Amygdala (tissue), 56 donors: Measurements from ENCODE around the gene CRHR2.

Experiments
- DNase-seq, 56 donors: peaks; one replicate each; lab custom pipeline; 2025; lab: John Stamatoyannopoulos, UW

CRHR2 gene

DNA sequence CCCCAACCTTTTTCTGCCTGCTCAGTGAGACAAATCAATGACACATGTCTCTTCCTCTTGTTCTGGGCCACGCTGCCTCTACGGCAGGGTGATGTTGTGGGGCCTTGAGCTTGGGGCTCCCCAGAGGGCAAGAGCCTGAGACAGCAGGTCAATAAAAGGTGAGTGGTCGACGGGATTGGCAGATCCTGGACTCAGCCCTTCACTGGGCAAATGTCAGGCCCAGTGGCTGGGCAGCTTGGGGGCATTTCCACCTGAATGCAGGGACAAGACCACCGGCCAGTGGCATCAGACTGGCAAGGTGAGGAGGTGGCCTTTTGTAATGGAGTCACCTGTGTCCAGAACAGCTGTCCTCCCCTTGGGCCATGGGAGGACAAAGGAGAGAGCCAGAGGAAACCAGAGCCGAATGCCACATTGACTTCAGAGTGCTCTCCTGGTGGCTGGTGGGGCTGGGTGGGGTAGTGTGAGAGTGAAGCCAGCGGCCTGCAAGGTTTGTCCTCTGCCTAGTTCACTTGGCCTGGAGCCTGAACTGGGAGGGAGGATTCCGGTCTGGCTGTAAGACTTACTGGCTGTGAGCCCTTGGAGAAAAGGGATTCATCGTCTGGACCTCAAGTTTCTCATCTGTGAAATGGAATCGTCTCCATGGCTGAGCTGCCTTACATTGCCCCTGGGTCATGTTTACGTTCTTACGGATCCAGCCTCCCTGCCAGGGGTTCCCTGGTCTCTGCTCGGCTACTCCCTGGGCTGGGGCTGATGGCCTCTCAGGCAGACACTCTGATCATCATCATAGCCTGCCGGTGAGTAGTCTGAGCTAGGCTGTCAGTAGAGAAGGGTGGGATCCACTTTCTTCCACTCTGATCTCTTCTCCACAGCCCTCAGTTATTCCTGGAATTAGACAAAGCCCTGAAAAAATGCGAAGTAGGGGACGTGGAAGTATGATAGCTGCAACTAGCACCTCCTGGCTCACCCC, 25.4 kb upstream of the CRHR2 start:
- DNase-seq, result no peak

DNA sequence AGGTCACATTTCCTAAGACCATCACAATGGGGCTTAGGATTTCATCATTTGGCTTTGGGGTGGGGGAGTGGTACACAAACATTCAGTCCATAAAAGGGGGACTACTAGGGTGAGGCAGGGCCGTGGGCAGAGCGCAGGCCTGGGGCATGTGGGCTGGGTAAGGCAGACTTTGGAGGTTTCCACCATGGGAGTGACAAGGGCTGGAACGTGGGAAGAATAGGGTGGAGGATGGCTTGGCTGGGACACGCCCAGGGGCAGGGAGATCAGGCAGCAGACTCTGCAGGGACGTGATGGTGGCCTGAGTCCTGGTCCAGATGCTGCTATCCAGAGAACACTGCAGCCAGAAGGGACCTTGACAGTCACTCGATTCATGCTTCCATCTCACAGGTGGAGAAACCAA, 24.7 kb upstream of the CRHR2 start:
- DNase-seq, result no peak

DNA sequence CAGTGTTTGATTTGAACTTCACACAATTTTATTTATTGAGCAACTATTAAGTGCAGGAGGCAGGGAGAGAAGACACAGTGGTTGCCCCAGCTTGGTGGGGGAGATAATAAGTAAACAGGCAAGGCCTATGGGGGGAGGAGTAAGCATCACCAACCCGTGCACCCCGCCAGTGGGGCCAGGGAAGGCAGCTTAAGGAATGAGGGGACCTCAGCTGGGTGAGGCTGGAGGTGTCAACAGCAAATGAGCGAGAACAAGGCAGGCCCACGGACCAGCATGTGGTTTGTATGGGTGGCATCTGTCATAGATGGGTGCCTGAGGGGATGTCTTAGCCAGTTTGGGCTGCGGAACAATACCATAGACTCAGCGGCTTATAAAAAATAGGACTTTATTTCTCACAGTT, 24.1 kb upstream of the CRHR2 start:
- no peak for DNase-seq

DNA sequence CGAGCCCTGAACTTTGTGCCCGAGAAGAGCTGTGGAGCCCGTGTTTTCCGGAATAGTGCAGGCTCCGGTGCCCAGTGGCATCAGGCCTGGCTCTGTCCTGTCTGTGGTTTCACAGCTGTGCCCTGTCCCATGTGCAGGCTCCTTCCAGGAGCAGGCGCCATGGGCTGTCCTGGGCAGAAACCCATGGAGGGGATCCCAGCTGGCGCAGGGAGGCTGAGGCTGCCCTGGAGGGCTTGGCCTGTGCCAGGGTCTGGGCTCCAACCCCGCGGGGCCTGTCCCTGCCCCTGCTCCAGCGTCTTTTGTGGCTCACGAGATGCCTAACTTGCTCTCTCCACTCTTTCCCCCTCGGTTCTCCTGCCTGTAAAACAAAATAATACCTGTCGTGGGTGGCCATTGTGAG, 23.3 kb upstream of the CRHR2 start:
- DNase-seq, result peak in 1 of 56 donors; percentile 16

DNA sequence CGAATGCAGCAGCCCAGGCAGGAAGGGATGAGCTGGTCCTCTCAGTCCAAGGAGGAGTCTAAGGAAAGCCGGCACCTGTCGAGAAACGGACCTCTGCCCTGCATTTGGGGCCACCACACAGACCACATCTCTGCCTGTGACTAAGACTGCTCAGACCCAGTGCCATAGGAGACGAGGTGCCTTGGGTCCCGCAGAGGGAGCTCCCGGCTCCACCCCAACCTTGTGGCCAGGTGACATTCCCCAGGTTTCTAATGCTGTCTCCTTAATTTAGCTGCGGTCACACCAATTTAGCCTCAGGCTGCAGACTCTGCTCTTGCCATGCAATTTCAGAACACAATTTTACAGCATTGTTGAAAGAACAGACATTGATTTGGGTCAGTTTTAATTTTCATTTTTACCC, 22.8 kb upstream of the CRHR2 start:
- DNase-seq, result no peak

DNA sequence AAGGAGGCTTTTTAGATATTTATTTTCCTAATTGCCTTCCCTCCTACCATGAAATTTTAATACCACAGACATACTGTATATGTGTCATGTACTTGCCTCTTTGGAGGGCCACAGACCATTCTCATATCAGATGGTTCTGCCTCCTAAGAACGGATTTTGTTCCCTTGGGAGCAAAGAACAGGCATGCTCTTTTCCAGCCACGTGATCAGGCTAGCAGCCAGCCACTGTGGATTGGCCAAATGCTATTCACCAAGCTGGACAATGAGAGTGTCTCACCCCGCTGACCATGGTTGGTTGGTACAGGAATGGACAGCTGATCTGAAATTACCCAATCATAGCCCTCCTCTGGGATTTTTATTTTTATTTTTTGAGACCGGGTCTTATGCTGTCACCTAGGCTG, 21.5 kb upstream of the CRHR2 start:
- DNase-seq, result no peak

DNA sequence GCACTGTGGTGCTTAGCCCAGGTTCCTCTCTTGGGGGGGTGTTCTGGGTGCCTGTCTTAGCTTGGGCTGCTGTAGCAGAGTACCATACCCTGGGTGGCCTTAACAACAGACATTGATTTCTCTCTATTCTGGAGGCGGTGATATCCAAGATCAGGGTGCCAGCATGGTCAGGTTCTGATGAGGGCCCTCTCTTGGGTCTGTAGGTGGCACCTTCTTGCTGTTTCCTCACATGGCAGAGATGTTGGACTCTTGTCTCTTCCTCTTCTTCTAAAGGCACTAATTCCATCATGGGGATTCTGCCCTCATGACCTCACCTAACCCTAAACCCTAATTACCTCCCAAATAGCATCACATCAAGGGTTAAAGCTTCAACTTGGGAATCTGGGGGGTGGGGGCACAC, 19.9 kb upstream of the CRHR2 start:
- DNase-seq, result no peak

DNA sequence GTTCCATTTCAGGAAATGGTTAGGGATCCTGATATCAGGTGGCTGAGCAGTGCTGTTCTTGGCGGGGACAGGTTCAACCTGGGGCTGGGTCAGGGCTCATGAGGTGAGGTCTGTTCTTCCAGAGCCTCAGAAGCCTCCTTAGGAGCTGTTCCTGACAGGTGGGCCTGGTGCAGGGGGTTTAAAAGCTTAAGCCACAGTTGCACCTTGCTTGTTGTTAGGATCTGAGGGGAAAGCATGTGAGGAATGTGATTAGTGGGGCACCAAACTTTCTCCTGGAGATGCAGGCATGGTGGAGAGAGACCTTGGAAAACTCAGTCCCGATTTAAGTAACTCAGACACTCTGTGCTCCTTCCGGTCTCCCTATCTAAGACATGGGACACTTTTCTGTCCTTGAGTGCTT, 18.7 kb upstream of the CRHR2 start:
- DNase-seq, result no peak

DNA sequence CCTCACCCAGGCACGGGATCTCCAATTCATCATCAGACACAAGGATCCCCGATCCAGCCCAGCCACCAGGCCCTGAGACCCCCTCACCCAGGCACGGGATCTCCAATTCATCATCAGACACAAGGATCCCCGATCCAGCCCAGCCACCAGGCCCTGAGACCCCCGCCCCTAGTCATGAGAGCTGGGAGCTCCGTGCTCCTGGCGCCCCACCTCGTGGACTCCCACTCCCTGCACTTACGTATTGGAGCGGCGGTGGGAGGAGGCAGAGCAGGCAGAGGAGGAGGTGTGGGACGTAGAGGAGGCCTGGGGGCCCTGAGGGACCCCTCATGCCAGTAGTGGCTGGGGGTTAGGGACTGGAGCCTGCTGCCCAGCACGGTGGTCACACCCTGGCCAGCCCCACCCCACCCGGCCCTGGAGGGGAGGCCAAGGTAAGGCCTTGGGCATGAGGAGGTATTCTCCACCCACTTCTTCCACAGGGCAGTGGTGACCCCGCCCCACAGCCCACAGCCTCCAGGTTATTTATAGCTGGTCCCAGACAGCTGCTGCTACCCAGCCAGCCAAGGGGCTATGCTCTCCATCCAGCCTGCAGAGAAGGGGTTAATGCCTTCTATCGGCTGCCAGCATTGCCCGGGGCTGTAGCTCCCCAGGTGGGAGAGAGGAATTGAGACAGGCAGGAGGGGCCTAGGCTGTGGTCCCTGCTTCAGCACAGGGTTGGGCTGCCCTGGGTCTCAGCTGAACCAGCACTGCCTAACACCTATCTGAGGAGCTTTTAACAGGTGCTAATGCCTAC, 17.6 kb upstream of the CRHR2 start:
- no peak for DNase-seq

DNA sequence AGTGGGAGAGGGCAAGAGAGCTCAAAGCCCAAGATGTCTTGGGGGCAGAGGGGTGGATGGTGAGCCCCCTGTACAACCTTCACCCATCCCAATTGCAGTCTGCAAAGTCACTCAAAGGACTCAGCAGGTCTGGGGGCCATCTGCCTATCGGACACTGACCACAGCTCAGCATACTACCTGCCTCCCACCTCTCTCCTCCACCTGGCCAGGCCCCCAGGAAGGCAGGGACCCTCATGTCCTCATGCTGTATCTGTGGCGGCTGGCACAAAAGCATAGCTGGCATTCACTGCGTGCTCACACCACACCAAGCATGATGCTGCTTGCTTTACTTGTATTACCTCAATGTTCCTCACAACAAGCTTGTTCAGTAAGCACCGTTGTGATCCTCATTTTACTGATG, 16.2 kb upstream of the CRHR2 start:
- no peak for DNase-seq

DNA sequence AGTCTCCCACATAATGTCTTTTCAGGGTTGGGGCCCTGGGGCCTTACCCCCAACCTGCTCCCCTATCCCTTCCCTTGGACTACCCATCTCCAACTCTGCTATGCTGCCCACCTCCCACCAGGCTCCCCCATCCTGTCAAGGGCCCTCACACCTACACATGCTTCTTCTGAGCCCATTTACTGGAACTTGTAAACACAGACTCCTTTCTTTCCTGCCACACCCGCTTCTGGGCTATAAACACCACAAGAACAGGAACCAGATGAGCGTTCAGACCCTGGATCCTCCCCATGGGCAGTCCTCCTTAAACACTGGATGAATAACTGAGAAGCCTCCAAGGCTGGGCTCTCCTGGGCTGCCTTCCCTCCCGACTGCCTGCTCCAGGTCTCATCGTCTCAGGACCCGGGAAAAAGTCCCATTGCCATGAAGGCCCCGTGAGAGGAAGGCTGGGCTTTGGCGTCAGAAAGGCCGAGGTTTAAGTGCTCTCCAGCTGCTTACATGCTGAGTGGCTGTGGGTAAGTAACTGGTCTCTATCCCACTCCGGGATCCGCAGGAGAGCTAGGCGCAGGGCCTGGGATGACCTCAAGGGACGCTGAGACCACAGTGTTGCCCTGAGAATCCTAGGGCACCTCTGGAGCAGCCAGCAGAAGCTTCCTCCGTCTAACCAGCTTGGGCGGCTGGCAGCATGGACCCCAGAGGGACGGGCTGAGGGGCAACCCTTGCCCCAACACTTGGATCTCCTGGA, 15.6 kb upstream of the CRHR2 start:
- no peak for DNase-seq

DNA sequence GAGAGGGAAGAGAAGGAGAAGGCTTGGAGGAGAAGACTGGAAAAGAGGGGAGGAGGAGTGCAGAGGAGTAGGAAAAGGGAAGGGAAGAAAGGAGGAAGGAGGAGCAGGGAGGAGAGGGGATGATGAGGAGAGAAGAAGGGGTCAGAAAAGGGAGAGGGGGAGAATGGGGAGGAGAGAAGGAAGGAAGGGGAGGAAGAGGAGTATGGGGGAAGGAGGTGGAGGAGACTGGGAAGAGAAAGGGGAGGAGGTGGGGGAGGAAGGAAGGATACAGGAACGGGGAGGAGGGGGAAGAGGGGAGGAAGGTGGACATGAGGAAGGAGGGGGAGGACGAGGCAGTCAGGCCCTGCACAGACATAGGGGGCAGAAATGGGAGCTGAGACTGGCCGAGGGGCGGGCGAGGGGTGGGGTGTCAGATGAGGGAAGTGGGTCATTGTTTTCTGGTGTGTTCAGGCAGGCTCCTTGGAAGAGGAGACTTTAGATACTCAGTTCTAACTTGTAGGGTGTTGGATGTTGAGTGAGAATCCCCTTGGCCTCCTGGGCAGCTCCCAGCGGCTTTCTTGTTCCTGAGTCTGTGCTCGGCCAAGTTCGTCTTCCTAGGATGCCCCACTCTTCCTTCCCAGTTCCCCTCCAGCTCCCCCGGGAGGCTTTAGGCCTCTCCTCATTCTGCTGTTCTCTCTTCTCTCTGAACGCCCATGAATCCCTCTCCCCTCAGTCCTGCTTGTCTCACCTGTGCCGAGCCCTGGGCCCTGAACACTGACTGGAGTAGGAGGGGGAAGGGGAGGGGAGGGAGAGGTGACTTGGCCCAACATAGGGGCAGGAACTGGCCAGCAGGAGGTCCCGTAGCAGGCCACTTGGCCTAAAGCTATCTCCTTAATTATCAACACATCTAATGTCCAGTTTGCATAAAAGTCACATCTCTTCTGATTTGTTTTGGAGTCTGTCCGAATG, 12.8 kb upstream of the CRHR2 start:
- DNase-seq, result no peak

DNA sequence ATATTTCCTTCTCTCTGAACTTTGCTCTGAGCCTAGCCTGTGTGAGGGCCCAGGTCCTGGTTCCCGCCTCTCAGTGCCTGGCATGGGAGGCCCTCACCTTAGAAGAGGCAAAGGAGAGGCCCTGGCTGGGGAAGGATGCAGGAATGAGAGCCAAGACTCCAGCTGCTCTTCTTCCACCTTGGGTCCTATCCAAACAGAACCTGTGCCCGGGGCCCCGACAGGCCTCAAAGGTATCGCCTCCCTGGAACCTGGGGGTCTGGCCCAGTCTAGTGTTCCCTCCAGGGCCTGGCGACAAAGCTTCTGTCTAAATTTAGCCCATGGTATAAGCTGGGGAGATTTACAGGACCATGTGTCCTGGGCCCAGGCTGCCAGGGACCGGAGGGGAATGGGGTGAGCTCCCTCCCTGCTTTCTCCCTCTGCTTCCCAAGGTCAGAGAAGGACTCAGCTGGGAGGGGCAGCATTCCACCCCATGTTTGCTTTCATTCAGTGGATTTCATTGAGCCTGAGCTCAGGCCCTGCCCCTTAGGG, 12.0 kb upstream of the CRHR2 start:
- no peak for DNase-seq

DNA sequence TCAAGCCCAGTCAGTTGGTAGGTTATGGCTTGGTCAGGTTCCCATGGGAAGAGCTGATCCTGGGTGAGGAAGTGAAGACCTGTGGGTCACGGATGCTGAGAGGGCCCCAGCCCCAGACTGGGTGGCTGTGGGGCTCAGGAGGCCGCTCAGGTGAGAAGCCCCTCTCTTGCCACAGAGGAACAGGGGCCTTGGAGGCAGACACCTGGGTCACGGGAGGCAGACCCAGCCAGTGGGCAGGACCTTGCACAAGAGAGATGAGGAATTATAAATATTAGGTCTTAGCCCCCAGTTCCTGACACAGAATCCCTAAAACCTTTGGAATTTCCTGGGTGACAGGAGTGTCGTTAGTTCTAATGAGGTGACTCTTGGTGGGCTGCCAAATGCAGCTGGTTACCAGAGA, 10.6 kb upstream of the CRHR2 start:
- no peak for DNase-seq

DNA sequence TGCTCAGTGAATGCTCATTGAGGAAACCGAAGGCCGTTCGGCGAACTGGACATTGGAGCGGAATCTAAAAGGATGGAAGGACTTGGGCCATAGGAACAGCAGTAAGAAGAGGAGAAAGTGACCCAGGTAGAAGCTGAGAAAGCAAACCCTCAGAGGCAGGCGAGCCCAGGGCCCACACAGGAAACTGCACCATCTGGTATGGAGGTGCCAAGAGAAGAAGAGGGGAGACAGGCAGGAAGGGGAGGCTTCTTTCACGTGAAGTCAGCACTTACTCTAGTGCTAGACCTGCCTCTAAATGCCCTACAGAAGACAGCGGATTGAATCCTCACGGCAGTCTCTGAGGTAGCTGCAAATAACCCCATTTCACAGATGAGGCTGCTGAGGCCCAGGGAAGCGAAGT, 10.2 kb upstream of the CRHR2 start:
- DNase-seq, result no peak

DNA sequence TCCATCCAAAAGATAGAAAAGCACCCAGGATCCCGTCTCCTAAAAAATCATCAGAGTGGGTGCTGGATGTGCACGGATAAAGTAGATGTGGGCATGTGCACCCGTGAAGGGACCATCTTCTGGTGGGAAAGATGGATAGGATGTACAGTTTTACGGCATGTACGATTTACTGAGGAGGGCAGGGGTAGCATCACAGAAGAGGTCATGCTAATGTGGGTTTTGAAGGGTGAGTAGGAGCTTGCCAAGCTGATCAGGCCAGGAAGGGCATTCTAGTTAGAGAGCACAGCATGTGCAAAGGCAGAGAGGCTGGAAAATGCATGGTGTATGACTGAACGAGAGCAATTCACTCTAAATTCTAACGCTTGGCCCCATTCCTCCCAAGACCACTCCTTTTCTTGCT, 7.8 kb upstream of the CRHR2 start:
- no peak for DNase-seq

DNA sequence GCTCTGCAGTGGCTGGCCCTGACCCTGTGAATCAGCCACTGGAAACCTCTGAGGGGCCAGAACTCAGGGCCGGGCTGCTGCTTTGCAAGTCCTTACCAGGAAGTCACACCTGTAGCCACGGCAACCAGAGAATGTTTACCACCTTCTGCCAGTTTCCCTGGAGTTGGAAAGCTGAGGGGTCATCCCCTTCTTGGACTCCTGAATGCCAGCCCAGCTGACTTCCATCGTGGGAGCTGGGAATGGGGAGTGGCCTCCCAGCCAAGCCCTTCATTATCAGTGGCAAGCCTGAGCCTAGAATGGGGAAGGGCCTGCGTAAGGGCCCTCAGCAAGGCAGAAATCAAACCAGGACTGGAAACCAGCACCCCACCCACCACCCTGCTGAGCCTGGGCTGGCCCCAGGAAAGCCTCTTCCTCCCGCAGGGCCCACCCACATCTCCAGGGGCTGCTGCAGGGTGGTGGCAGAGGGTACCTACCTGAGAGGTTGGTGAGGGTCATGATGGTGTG, 6.5 kb upstream of the CRHR2 start:
- DNase-seq, result peak in 2 of 56 donors; percentile 5 to 18

DNA sequence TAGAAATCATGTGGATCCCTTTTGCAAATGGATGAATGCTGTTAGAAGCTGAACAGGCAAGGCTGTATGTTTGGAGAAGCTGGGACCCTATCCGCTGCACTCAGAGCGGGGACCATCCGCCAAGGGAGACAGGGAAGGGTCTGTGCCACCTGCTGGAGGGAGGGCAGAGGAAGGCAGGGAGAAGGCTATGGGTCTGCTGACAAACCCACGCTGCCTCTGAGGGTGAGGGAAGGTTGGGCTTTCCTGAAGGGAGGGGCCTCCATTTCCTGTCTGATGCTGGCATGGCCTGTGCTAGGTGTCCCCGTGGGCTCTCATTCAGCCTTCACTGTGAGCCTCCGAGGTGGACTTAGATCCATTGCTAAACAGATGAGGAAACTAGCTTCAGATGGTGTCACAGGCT, 5.3 kb upstream of the CRHR2 start:
- DNase-seq, result no peak

DNA sequence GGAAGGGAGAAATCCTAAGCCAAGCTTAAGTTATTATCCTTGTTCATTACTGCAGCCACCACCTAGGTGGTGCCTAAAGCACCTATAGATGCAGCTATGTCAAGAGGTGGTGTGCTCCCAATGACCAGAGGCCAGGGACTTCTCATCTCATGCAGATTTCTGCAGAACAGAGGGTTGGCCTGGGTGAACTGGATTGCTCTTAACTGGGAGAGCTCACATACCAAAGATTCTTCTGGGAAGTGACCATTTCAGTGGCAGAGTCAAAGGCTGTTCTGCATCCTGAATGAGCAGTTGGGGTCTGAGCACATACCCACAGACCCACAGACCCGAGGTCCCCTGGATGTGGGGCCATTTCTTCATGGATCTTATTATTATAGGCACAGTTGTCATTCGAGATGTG, 2.1 kb upstream of the CRHR2 start:
- no peak for DNase-seq
